ENCODE measurements around the gene VPS25. TPM values are rescaled to one million over a fixed set of nuclear protein-coding genes. Genes with fewer than 3 reads are reported as not detected.
"Not testable (repeated sequence)": the region's sequence is repeated elsewhere in the genome, so short reads cannot be mapped to it uniquely, and the experiment has no call there.

Gene VPS25
- polyA plus RNA-seq, 3 donors from 2014 or later: 60.2 to 94.1 (median 90.2) TPM

GRCh38 chr17:42751628-42752027 is 21.6 kb upstream of the VPS25 start:
- Mint-ChIP-seq H3K27ac (no peak overlapping the region), H3K27me3 (ENCODE audit: low read depth in 3 of 3) (peaks cover 4 to 19% (median 9%) of the 10 kb centered on the region in 3 donors), H3K36me3 (no peaks in the 10 kb centered on the region), H3K9me3 (no peaks in the 10 kb centered on the region), H3K4me1 (no peaks in the 10 kb centered on the region), H3K4me3 (no peak overlapping the region)
- no peak for DNase-seq

GRCh38 chr17:42754782-42755181 is 18.5 kb upstream of the VPS25 start:
- Mint-ChIP-seq H3K4me3 (no peak overlapping the region), H3K27me3 (ENCODE audit: low read depth in 3 of 3) (peaks cover 10 to 24% (median 14%) of the 10 kb centered on the region in 3 donors), H3K4me1 (no peaks in the 10 kb centered on the region), H3K9me3 (no peaks in the 10 kb centered on the region), H3K27ac (no peak overlapping the region), H3K36me3 (no peaks in the 10 kb centered on the region)
- no peak for DNase-seq

GRCh38 chr17:42759982-42760651 is 13.1 kb upstream of the VPS25 start:
- H3K36me3 Mint-ChIP-seq: peaks cover 0 to 3% (median 0%) of the 10 kb centered on the region in 3 donors
- peaks cover 7 to 36% (median 21%) of the 10 kb centered on the region in 3 donors for H3K27me3 Mint-ChIP-seq (ENCODE audit: low read depth in 3 of 3)
- peaks cover 0 to 4% (median 0%) of the 10 kb centered on the region in 6 donors for H3K9me3 Mint-ChIP-seq
- peak overlapping the region; percentile 31 to 54 (median 42) for H3K4me3 Mint-ChIP-seq
- H3K27ac Mint-ChIP-seq: no peak overlapping the region
- H3K4me1 Mint-ChIP-seq: peaks cover 4 to 8% of the 10 kb centered on the region in 2 donors
- DNase-seq: no peak

GRCh38 chr17:42760652-42761581 is 12.3 kb upstream of the VPS25 start, which contains the start of gene RAMP2:
Gene RAMP2 (plus strand): TSS chr17:42761227. CDS start chr17:42761262, 35 bp downstream.
- peaks cover 4 to 8% of the 10 kb centered on the region in 2 donors for H3K4me1 Mint-ChIP-seq
- H3K36me3 Mint-ChIP-seq: peaks cover 0 to 3% (median 0%) of the 10 kb centered on the region in 3 donors
- H3K9me3 Mint-ChIP-seq: peaks cover 0 to 4% (median 0%) of the 10 kb centered on the region in 6 donors
- DNase-seq: peak in 1 of 3 donors; percentile 9
- H3K4me3 Mint-ChIP-seq: peak within 1 kb of the TSS; percentile 43 to 62 (median 47)
- no peak within 1 kb of the TSS for H3K27ac Mint-ChIP-seq
- peaks cover 6 to 36% (median 23%) of the 10 kb centered on the region in 3 donors for H3K27me3 Mint-ChIP-seq (ENCODE audit: low read depth in 3 of 3)

GRCh38 chr17:42761638-42762037 is 11.6 kb upstream of the VPS25 start:
- no peak for DNase-seq
- Mint-ChIP-seq H3K36me3 (peaks cover 0 to 3% (median 0%) of the 10 kb centered on the region in 3 donors), H3K9me3 (peaks cover 0 to 4% (median 0%) of the 10 kb centered on the region in 6 donors), H3K4me3 (peak overlapping the region in 3 of 5 donors; percentile 41 to 62 (median 43)), H3K27me3 (ENCODE audit: low read depth in 3 of 3) (peaks cover 5 to 36% (median 21%) of the 10 kb centered on the region in 3 donors), H3K27ac (no peak overlapping the region), H3K4me1 (peaks cover 4 to 8% of the 10 kb centered on the region in 2 donors)

GRCh38 chr17:42766124-42766523 is 7.1 kb upstream of the VPS25 start:
- no peak for DNase-seq
- H3K4me3 Mint-ChIP-seq: no peak overlapping the region
- peaks cover 0 to 4% (median 0%) of the 10 kb centered on the region in 6 donors for H3K9me3 Mint-ChIP-seq
- no peak overlapping the region for H3K27ac Mint-ChIP-seq
- H3K27me3 Mint-ChIP-seq (ENCODE audit: low read depth in 3 of 3): peaks cover 5 to 22% (median 10%) of the 10 kb centered on the region in 3 donors
- peaks cover 0 to 3% (median 0%) of the 10 kb centered on the region in 3 donors for H3K36me3 Mint-ChIP-seq
- H3K4me1 Mint-ChIP-seq: peaks cover 0 to 5% of the 10 kb centered on the region in 2 donors

- H3K27me3 Mint-ChIP-seq (ENCODE audit: low read depth in 3 of 3): peaks cover 2 to 22% (median 9%) of the 10 kb centered on the region in 3 donors
- peaks cover 7% of the 10 kb centered on the region in 2 donors for H3K4me1 Mint-ChIP-seq
- DNase-seq: no peak
- H3K36me3 Mint-ChIP-seq: peaks cover 0 to 3% (median 0%) of the 10 kb centered on the region in 3 donors
- H3K4me3 Mint-ChIP-seq: no peak overlapping the region
- no peaks in the 10 kb centered on the region for H3K9me3 Mint-ChIP-seq
- no peak overlapping the region for H3K27ac Mint-ChIP-seq
These were observed 5.7 kb upstream of the VPS25 start for GRCh38 chr17:42767512-42767911.

GRCh38 chr17:42768006-42768405 is 5.2 kb upstream of the VPS25 start:
- DNase-seq, H3K27ac Mint-ChIP-seq, H3K9me3 Mint-ChIP-seq, H3K4me3 Mint-ChIP-seq, H3K36me3 Mint-ChIP-seq: not testable (repeated sequence)
- peaks cover 9 to 12% of the 10 kb centered on the region in 2 donors for H3K4me1 Mint-ChIP-seq
- H3K27me3 Mint-ChIP-seq (ENCODE audit: low read depth in 3 of 3): peaks cover 2 to 18% (median 9%) of the 10 kb centered on the region in 3 donors

GRCh38 chr17:42769964-42770363 is 3.3 kb upstream of the VPS25 start:
- H3K36me3 Mint-ChIP-seq, H3K27ac Mint-ChIP-seq, H3K4me3 Mint-ChIP-seq: not testable (repeated sequence)

GRCh38 chr17:42772945-42773289 is 332 bp upstream of the VPS25 start:
- Mint-ChIP-seq H3K36me3 (peaks cover 0 to 18% (median 8%) of the 10 kb centered on the region in 3 donors), H3K9me3 (no peaks in the 10 kb centered on the region), H3K27ac (peak overlapping the region; percentile 98 to 99 (median 99)), H3K27me3 (ENCODE audit: low read depth in 3 of 3) (peaks cover 0 to 15% (median 4%) of the 10 kb centered on the region in 3 donors), H3K4me3 (peak overlapping the region; percentile 98 to 100 (median 99)), H3K4me1 (peaks cover 24 to 34% of the 10 kb centered on the region in 2 donors)
- DNase-seq: no peak

More at GRCh38 chr17:42769964-42770363, 3.3 kb upstream of the VPS25 start:
- peaks cover 2 to 20% (median 7%) of the 10 kb centered on the region in 3 donors for H3K27me3 Mint-ChIP-seq (ENCODE audit: low read depth in 3 of 3)
- DNase-seq, H3K9me3 Mint-ChIP-seq: not testable (repeated sequence)
- H3K4me1 Mint-ChIP-seq: peaks cover 24 to 31% of the 10 kb centered on the region in 2 donors

- H3K4me1 Mint-ChIP-seq: peaks cover 24 to 34% of the 10 kb centered on the region in 2 donors
- peaks cover 3 to 30% (median 10%) of the 10 kb centered on the region in 3 donors for H3K36me3 Mint-ChIP-seq
- H3K27me3 Mint-ChIP-seq (ENCODE audit: low read depth in 3 of 3): peaks cover 0 to 10% (median 4%) of the 10 kb centered on the region in 3 donors
- no peak for DNase-seq
- peak overlapping the region; percentile 98 to 99 (median 99) for H3K27ac Mint-ChIP-seq
- H3K4me3 Mint-ChIP-seq: peak overlapping the region; percentile 98 to 100 (median 99)
- no peaks in the 10 kb centered on the region for H3K9me3 Mint-ChIP-seq
These were observed 957 bp downstream of the VPS25 start for GRCh38 chr17:42774066-42774745.

GRCh38 chr17:42775534-42776098 is 2.4 kb downstream of the VPS25 start:
- peak overlapping the region in 1 of 6 donors; percentile 71 for H3K27ac Mint-ChIP-seq
- DNase-seq: no peak
- H3K27me3 Mint-ChIP-seq (ENCODE audit: low read depth in 3 of 3): peaks cover 0 to 10% (median 4%) of the 10 kb centered on the region in 3 donors
- H3K4me3 Mint-ChIP-seq: peak overlapping the region in 3 of 5 donors; percentile 99 to 100 (median 99)
- peaks cover 31 to 34% of the 10 kb centered on the region in 2 donors for H3K4me1 Mint-ChIP-seq
- no peaks in the 10 kb centered on the region for H3K9me3 Mint-ChIP-seq
- peaks cover 9 to 36% (median 16%) of the 10 kb centered on the region in 3 donors for H3K36me3 Mint-ChIP-seq

GRCh38 chr17:42778570-42778969 is 5.3 kb downstream of the VPS25 start:
- H3K36me3 Mint-ChIP-seq: peaks cover 9 to 39% (median 16%) of the 10 kb centered on the region in 3 donors
- peaks cover 9 to 14% (median 13%) of the 10 kb centered on the region in 3 donors for H3K27me3 Mint-ChIP-seq (ENCODE audit: low read depth in 3 of 3)
- no peaks in the 10 kb centered on the region for H3K9me3 Mint-ChIP-seq
- no peak for DNase-seq
- no peak overlapping the region for H3K4me3 Mint-ChIP-seq
- no peak overlapping the region for H3K27ac Mint-ChIP-seq
- peaks cover 17 to 20% of the 10 kb centered on the region in 2 donors for H3K4me1 Mint-ChIP-seq

Data from immature natural killer cell (primary cell).